PC-9 (cell line): ENCODE measurements around the gene SNX5. TPM values are rescaled to one million over a fixed set of nuclear protein-coding genes. Genes with fewer than 3 reads are reported as not detected.

ENCODE experiments used
- Bru-seq: library from RNA; stranded (reverse); fragments of 400-500 nt; gene quantifications from one replicate; lab custom pipeline; 2021; lab: Mats Ljungman, UMichigan
- BruChase-seq, 2 experiments: library from RNA; stranded (reverse); fragments of 400-500 nt; gene quantifications; one replicate each; lab custom pipeline; 2021; lab: Mats Ljungman, UMichigan
- BruUV-seq: library from RNA; stranded (reverse); fragments of 400-500 nt; replicated peaks from 2 replicates; lab custom pipeline; 2021; lab: Mats Ljungman, UMichigan
- CTCF ChIA-PET: fragments of 300-600 bp; sonication (Branson Sonifier 250); formaldehyde crosslinking; loops from one replicate; lab custom pipeline; 2022; ENCODE audit warnings: antibody characterized with exemption; lab: Charles Lee
- POLR2A ChIA-PET: fragments of 300-600 bp; sonication (Branson Sonifier 250); formaldehyde crosslinking; loops from one replicate; lab custom pipeline; 2022; ENCODE audit warnings: antibody characterized with exemption; ENCODE audit not compliant: unreplicated experiment; lab: Charles Lee
- DNase-seq, 2 experiments: peaks; one replicate each; pipeline versions ENCODE4 v3.0.0 to v3.0.0-alpha.2; 2015 to 2022; ENCODE audit warnings: mixed read lengths in 1 of 2
- H2AFZ ChIP-seq: fragments of 200-600 bp; sonication (generic); 2 replicates; pipeline ENCODE4 v1.8.1; 2017; ENCODE audit warnings: antibody characterized with exemption
- H3F3A ChIP-seq: fragments of 200-600 bp; sonication (generic); 2 replicates; pipeline ENCODE4 v1.8.1; 2017; ENCODE audit warnings: antibody characterized with exemption, mild to moderate bottlenecking, low read depth; ENCODE audit not compliant: insufficient read depth
- H3K27ac ChIP-seq: fragments of 200-600 bp; sonication (generic); 2 replicates; pipeline ENCODE4 v1.6.1; 2016; ENCODE audit warnings: mixed run types
- H3K27me3 ChIP-seq: fragments of 200-600 bp; sonication (generic); 2 replicates; pipeline ENCODE4 v1.6.1; 2016; ENCODE audit warnings: low read depth, mixed run types; ENCODE audit not compliant: insufficient read depth
- H3K36me3 ChIP-seq: fragments of 200-600 bp; sonication (generic); 2 replicates; pipeline ENCODE4 v1.6.1; 2016; ENCODE audit warnings: low read depth, mixed run types
- H3K4me1 ChIP-seq: fragments of 200-600 bp; sonication (generic); replicated peaks from 2 replicates; pipeline ENCODE4 v1.6.1; 2016; ENCODE audit warnings: mixed run types; ENCODE audit not compliant: insufficient read depth
- H3K4me2 ChIP-seq: fragments of 200-600 bp; sonication (generic); 2 replicates; pipeline ENCODE4 v1.6.1; 2017; ENCODE audit warnings: mixed run types
- H3K4me3 ChIP-seq: fragments of 200-600 bp; sonication (generic); 2 replicates; pipeline ENCODE4 v1.6.1; 2016; ENCODE audit warnings: mixed run types
- H3K79me2 ChIP-seq: fragments of 200-600 bp; sonication (generic); 2 replicates; pipeline ENCODE4 v1.6.1; 2017; ENCODE audit warnings: low read depth, mixed run types
- H3K9me2 ChIP-seq: fragments of 200-600 bp; sonication (generic); 2 replicates; pipeline ENCODE4 v1.8.1; 2017; ENCODE audit warnings: mild to moderate bottlenecking; ENCODE audit not compliant: insufficient read depth
- H3K9me3 ChIP-seq: fragments of 200-600 bp; sonication (generic); 2 replicates; pipeline ENCODE4 v1.8.1; 2016; ENCODE audit warnings: low read depth; ENCODE audit not compliant: insufficient read depth
- H4K20me1 ChIP-seq: fragments of 200-600 bp; sonication (generic); 2 replicates; pipeline ENCODE4 v1.8.1; 2017; ENCODE audit not compliant: insufficient read depth
- CTCF ChIP-seq: fragments of 200-600 bp; sonication (generic); conservative IDR thresholded peaks from 2 replicates; pipeline ENCODE4 v1.6.1; 2017; ENCODE audit warnings: mixed run types, antibody characterized with exemption, mild to moderate bottlenecking, moderate library complexity
- EZH2 ChIP-seq: fragments of 200-600 bp; sonication (generic); IDR thresholded peaks from 2 replicates; pipeline ENCODE4 v1.8.0; 2017; ENCODE audit warnings: antibody characterized with exemption, low read depth
- intact Hi-C: fragments of 100-400 bp; cut with micrococcal nuclease; formaldehyde crosslinking; loops from one replicate; pipeline ENCODE4 v1.10.0; 2022; ENCODE audit not compliant: unreplicated experiment
- long read RNA-seq: library from polyadenylated mRNA; stranded (forward); transcript quantifications from one replicate; pipeline ENCODE4 v2.0.0, GENCODE V29; 2022
- total RNA-seq: library from RNA; stranded (reverse); gene quantifications from 2 replicates; pipeline ENCODE4 v1.2.3, GENCODE V29; 2021

SNX5 gene
- total RNA-seq (97.7 and 116 TPM in 2 replicates), Bru-seq, nascent RNA (percentile 99 among the genes with signal in this experiment), BruChase-seq, experiment 1, labeled RNA remaining after a 2-hour chase (percentile 98 among the genes with signal in this experiment), BruChase-seq, experiment 2, labeled RNA remaining after a 6-hour chase (percentile 95 among the genes with signal in this experiment)
- long read RNA-seq, transcript SNX5-201 (13 exons, 2,270 nt): major isoform, 126 of 184 reads
- long read RNA-seq, transcript SNX5-202 (14 exons, 2,288 nt): minor isoform, 23 of 184 reads
- long read RNA-seq, partial matches to known transcripts: 9 of 184 reads
- long read RNA-seq, other reads (novel, unspliced or antisense): 19 of 184 reads

GRCh38 chr20:17968366-17969277 is at the start of gene SNX5, which contains the start of gene MGME1:
Gene SNX5 (minus strand): TSS chr20:17968794. CDS start chr20:17968425, 369 bp downstream.
Gene MGME1 (plus strand): TSS chr20:17969018. CDS start chr20:17969860, 842 bp downstream.
- DNase-seq: peak; percentile 95 to 100
- peaks cover 11% of the 10 kb centered on the region for H3F3A ChIP-seq
- peak within 1 kb of the TSS; percentile 96 for H3K4me3 ChIP-seq
- ChIA-PET CTCF (no interaction called here), POLR2A (interaction anchor here (0.5 kb wide), 1 partner anchor 74 kb away, joined by 3 read pairs; no protein-coding TSS in a partner anchor)
- peaks cover 32% of the 10 kb centered on the region for H4K20me1 ChIP-seq
- H3K4me1 ChIP-seq: peaks cover 70% of the 10 kb centered on the region
- no TSS peak for BruUV-seq
- TF ChIP-seq CTCF: no peak
- no peak for TF ChIP-seq EZH2
- H3K27me3 ChIP-seq: no peaks in the 10 kb centered on the region
- H3K9me3 ChIP-seq: no peaks in the 10 kb centered on the region
- peaks cover 94% of the 10 kb centered on the region for H3K79me2 ChIP-seq
- H3K27ac ChIP-seq: peak within 1 kb of the TSS; percentile 95
- H3K36me3 ChIP-seq: peaks cover 18% of the 10 kb centered on the region
- no peaks in the 10 kb centered on the region for H3K9me2 ChIP-seq
- peak within 1 kb of the TSS; percentile 96 for H3K4me2 ChIP-seq
- H2AFZ ChIP-seq: peak within 1 kb of the TSS; percentile 95
- intact Hi-C loops: loop anchor here (1.0 to 5.0 kb wide), 7 partner anchors 91 to 539 kb away; partner anchors contain the start of genes DZANK1, POLR3F, RRBP1 and SEC23B

- Histone ChIP-seq H3K27me3 (no peaks in the 10 kb centered on the region), H4K20me1 (no peaks in the 10 kb centered on the region), H3K9me2 (no peaks in the 10 kb centered on the region), H3F3A (no peaks in the 10 kb centered on the region), H2AFZ (no peak overlapping the region), H3K9me3 (no peaks in the 10 kb centered on the region), H3K27ac (no peak overlapping the region), H3K4me2 (no peak overlapping the region), H3K4me3 (no peak overlapping the region), H3K4me1 (no peaks in the 10 kb centered on the region), H3K36me3 (no peaks in the 10 kb centered on the region; the same call in 1 of the 2 replicates), H3K79me2 (no peaks in the 10 kb centered on the region)
- ChIA-PET CTCF (interaction anchor here (0.6 kb wide), 1 partner anchor 9 kb away, joined by 6 read pairs; no protein-coding TSS in a partner anchor), POLR2A (no interaction called here)
- TF ChIP-seq EZH2 (no peak), CTCF (no peak)
- BruUV-seq: no TSS peak
- DNase-seq: no peak
- intact Hi-C loops: no loop called here
Measured at GRCh38 chr20:18018100-18018499, 49.5 kb upstream of the SNX5 start.

GRCh38 chr20:18016772-18017171 is 48.2 kb upstream of the SNX5 start:
- H3K36me3 ChIP-seq: no peaks in the 10 kb centered on the region; the same call in 1 of the 2 replicates
- no peaks in the 10 kb centered on the region for H4K20me1 ChIP-seq
- intact Hi-C loops: no loop called here
- TF ChIP-seq CTCF (no peak), EZH2 (no peak)
- no peak overlapping the region for H2AFZ ChIP-seq
- no peak overlapping the region for H3K4me2 ChIP-seq
- ChIA-PET POLR2A (no interaction called here), CTCF (no interaction called here)
- no peaks in the 10 kb centered on the region for H3K79me2 ChIP-seq
- no peaks in the 10 kb centered on the region for H3K9me2 ChIP-seq
- no TSS peak for BruUV-seq
- no peak overlapping the region for H3K27ac ChIP-seq
- no peaks in the 10 kb centered on the region for H3K27me3 ChIP-seq
- no peak for DNase-seq
- H3K4me3 ChIP-seq: no peak overlapping the region
- no peaks in the 10 kb centered on the region for H3K4me1 ChIP-seq
- no peaks in the 10 kb centered on the region for H3F3A ChIP-seq
- H3K9me3 ChIP-seq: no peaks in the 10 kb centered on the region
